ENCODE data around the gene PDIK1L. TPM values are rescaled to one million over a fixed set of nuclear protein-coding genes. Genes with fewer than 3 reads are reported as not detected.
A peak's percentile ranks its signal among the peaks of the same experiment; 100 is the strongest.

The PDIK1L gene
- total and polyA plus RNA-seq, 9 of the 15 experiments (the other 6 are each of a cell fraction or from before 2014, with no cell fraction given), result 12.8 to 30.2 (median 21.5) TPM

DNA sequence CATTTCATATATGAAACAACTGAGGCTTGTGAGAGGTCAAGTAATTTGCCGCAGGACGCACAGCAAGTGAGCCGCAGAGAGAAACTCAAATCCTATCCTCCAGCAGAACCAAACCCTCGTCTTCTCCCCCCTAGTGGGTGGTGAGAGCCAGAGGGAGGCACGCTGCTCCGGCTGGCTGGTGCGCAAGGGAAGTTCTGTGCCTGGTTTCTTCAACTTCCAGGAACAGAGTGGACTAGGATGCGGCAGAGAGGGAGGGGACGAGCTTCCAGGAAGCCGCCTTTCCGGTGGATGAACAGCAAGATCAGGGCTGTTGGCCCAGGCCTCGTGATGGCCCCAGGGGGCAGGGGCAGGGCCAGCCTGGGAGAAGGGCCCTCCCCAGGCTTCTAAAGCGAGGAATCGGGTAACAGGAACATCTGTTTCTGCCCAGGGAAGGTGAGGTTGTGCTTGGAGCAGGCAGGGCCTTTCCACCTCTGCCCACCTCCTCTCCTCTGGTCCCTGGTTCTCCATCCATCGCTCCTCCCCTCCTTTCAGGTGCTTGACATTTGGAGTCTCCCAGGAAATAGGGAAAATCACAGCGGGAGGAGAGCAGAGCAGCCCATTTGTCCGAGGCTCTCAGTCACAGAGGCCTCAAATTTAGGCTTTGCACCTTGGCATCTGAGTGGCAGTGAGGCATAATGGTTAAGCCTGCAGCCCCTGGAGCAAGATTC lies 16.8 kb upstream of the PDIK1L start (continued):
- TF ChIP-seq ZNF175 (CRISPR knock-in tag; IDR thresholded peaks at IDR 0.05; ENCODE audit: low read depth), result peak; percentile 42; the same call in 1 of the 2 replicates
- TF ChIP-seq, protein P1, sequence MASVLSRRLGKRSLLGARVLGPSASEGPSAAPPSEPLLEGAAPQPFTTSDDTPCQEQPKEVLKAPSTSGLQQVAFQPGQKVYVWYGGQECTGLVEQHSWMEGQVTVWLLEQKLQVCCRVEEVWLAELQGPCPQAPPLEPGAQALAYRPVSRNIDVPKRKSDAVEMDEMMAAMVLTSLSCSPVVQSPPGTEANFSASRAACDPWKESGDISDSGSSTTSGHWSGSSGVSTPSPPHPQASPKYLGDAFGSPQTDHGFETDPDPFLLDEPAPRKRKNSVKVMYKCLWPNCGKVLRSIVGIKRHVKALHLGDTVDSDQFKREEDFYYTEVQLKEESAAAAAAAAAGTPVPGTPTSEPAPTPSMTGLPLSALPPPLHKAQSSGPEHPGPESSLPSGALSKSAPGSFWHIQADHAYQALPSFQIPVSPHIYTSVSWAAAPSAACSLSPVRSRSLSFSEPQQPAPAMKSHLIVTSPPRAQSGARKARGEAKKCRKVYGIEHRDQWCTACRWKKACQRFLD (CRISPR knock-in tag; IDR thresholded peaks at IDR 0.05), result 0 out of 2 replicates have a peak, but pooled peaks have one; percentile 57
- 0 out of 4 replicates have a peak, but pooled peaks of 1 of the 2 experiments have one; percentile 26 for TF ChIP-seq ZNF639 (CRISPR knock-in tag; conservative IDR thresholded peaks at IDR 0.05 in 1 of 2, IDR thresholded peaks at IDR 0.05 in 1 of 2)
- peak in 1 of 2 experiments; percentile 55; a peak in 2 of 4 replicates for TF ChIP-seq RCOR1 (IDR thresholded peaks at IDR 0.05; ENCODE audit: borderline replicate concordance in 1 of 2, low read depth in 2 of 2, low read length in 2 of 2)
- TF ChIP-seq HDGF (IDR thresholded peaks at IDR 0.05), result peak; percentile 63; the same call in 1 of the 2 replicates
- peak; percentile 59; the same call in 1 of the 2 replicates for TF ChIP-seq ZBTB17 (CRISPR knock-in tag; IDR thresholded peaks at IDR 0.05)
- TF ChIP-seq FOXJ2 (tag; IDR thresholded peaks at IDR 0.05), result no peak
- 0 out of 2 replicates have a peak, but pooled peaks have one; percentile 19 for TF ChIP-seq E2F3 (CRISPR knock-in tag; IDR thresholded peaks at IDR 0.05)
- TF ChIP-seq ZNF766 (CRISPR knock-in tag; conservative IDR thresholded peaks at IDR 0.05), result peak; percentile 63; the same call in 1 of the 2 replicates
- peak; percentile 40; the same call in 1 of the 2 replicates for TF ChIP-seq ESRRA (IDR thresholded peaks at IDR 0.05; ENCODE audit: borderline replicate concordance, low read depth)
- peak; percentile 79 for TF ChIP-seq SMAD4 (CRISPR knock-in tag; conservative IDR thresholded peaks at IDR 0.05)
- TF ChIP-seq NR4A1 (CRISPR knock-in tag; IDR thresholded peaks at IDR 0.05), result 0 out of 2 replicates have a peak, but pooled peaks have one; percentile 6
- TF ChIP-seq NR4A1 (tag; IDR thresholded peaks at IDR 0.05), result no peak; the same call in 1 of the 2 replicates
- peak; percentile 75 for TF ChIP-seq ELF1 (tag; IDR thresholded peaks at IDR 0.05)
- no peak for TF ChIP-seq NR2C2 (CRISPR knock-in tag; IDR thresholded peaks at IDR 0.05)
- TF ChIP-seq NR2C2 (tag; IDR thresholded peaks at IDR 0.05), result no peak
- TF ChIP-seq VEZF1 (CRISPR knock-in tag; IDR thresholded peaks at IDR 0.05), result peak; percentile 63
- TF ChIP-seq ZBTB11 (CRISPR knock-in tag; IDR thresholded peaks at IDR 0.05), result peak in 1 of 3 experiments; percentile 68; a peak in 2 of 6 replicates
